ENCODE results near the gene ZNF514. TPM values are rescaled to one million over a fixed set of nuclear protein-coding genes. Genes with fewer than 3 reads are reported as not detected.

The ZNF514 gene
- total RNA-seq, 4 donors from 2014 or later: 17.2 to 32.1 (median 22.2) TPM

- no peak for TF ChIP-seq CTCF (IDR thresholded peaks at IDR 0.05; ENCODE audit: low read depth)
Measured at GRCh38 chr2:95104606-95105005, 55.0 kb downstream of the ZNF514 start.

- no peak for TF ChIP-seq CTCF (IDR thresholded peaks at IDR 0.05; ENCODE audit: low read depth)
Measured at GRCh38 chr2:95099910-95100309, 59.7 kb downstream of the ZNF514 start.

Other genes with a start within 250 kb of the ZNF514 start
- gene MAL, start 134.1 kb downstream of the ZNF514 start, total RNA-seq: not detected
- gene MRPS5, start 38.0 kb downstream of the ZNF514 start, total RNA-seq: 10 to 100 TPM; 31.1 to 50.2 (median 39.5) TPM
- 1 to 10 TPM; 2.1 to 6.6 (median 3.9) TPM for gene ZNF2, start 6.0 kb upstream of the ZNF514 start, total RNA-seq
- gene ZNF892, start 47.7 kb upstream of the ZNF514 start, total RNA-seq: 1 to 10 TPM; 3.3 to 7.2 (median 3.9) TPM
- gene PROM2, start 114.6 kb upstream of the ZNF514 start, total RNA-seq: 1 to 10 TPM in 2 of 4 donors, under 1 TPM in 2; 0.44 to 1.3 (median 0.84) TPM
- 10 to 100 TPM in 2 of 4 donors, 1 to 10 TPM in 2; 2.3 to 28.0 (median 12.7) TPM for gene KCNIP3, start 137.5 kb upstream of the ZNF514 start, total RNA-seq
- gene FAHD2A, start 242.9 kb upstream of the ZNF514 start, total RNA-seq: 10 to 100 TPM; 17.8 to 56.1 (median 36.1) TPM